ENCODE data around the gene ATP2B2. TPM values are rescaled to one million over a fixed set of nuclear protein-coding genes. Genes with fewer than 3 reads are reported as not detected.

The ATP2B2 gene
- polyA plus RNA-seq, 1 experiment, result not detected

DNA sequence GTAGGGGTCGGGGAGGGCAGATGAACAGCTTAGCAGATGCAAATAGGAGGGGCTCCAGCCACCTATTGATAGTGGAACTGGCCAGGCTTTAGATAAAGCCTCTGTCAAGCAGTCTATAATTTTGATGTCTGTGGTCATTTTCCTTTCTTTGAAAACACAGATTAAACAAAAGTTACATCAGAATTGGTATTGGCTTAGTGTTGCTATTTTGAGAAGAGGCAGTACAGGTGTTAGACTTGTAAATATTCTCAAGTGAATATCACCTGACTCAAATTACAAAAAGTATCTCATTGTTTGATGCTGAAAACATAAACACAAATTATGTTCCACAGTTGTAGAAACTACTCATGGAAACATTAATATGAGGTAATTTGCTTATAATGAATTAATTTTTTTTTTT, 230.8 kb downstream of the ATP2B2 start:
- POLR2A ChIA-PET, result no interaction called here
- TF ChIP-seq, protein P1, sequence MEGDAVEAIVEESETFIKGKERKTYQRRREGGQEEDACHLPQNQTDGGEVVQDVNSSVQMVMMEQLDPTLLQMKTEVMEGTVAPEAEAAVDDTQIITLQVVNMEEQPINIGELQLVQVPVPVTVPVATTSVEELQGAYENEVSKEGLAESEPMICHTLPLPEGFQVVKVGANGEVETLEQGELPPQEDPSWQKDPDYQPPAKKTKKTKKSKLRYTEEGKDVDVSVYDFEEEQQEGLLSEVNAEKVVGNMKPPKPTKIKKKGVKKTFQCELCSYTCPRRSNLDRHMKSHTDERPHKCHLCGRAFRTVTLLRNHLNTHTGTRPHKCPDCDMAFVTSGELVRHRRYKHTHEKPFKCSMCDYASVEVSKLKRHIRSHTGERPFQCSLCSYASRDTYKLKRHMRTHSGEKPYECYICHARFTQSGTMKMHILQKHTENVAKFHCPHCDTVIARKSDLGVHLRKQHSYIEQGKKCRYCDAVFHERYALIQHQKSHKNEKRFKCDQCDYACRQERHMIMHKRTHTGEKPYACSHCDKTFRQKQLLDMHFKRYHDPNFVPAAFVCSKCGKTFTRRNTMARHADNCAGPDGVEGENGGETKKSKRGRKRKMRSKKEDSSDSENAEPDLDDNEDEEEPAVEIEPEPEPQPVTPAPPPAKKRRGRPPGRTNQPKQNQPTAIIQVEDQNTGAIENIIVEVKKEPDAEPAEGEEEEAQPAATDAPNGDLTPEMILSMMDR (IDR thresholded peaks at IDR 0.05; ENCODE audit: insufficient read depth, low read depth, low read length), result no peak
- CTCF ChIA-PET, result interaction anchor here (0.9 to 2.0 kb wide), 3 partner anchors 9 to 13 kb away, joined by 4 to 7 read pairs (median 5); no protein-coding TSS in a partner anchor

More for the DNA sequence above, 230.8 kb downstream of the ATP2B2 start:
- DNase-seq (ENCODE audit: low read depth), result no peak
- Histone ChIP-seq H3K36me3 (ENCODE audit: control insufficient read depth, insufficient read depth, low read length) (peaks cover 19% of the 10 kb centered on the region), H3K4me3 (ENCODE audit: low read depth, low read length) (no peak overlapping the region), H3K27me3 (ENCODE audit: control insufficient read depth, insufficient read depth, low read length) (no peaks in the 10 kb centered on the region)

Small RNAs within 50 kb of the gene (small RNA-seq; reads per million reads assigned to genes)
- not detected for gene MIR378B (ENCODE audit: insufficient read length, low read depth, low replicate concordance)
- not detected for gene MIR885 (ENCODE audit: insufficient read length, low read depth, low replicate concordance)
- not detected for gene RF02126 (ENCODE audit: insufficient read length, low read depth, low replicate concordance)

Other genes starting within 250 kb of the ATP2B2 start
- gene GHRL, start 212.6 kb downstream of the ATP2B2 start, polyA plus RNA-seq (2011; rRNA removed), result not detected in 2 replicates
- 212 and 323 TPM in 2 replicates for gene SEC13, start 184.5 kb downstream of the ATP2B2 start, polyA plus RNA-seq (2011; rRNA removed)

Measured in BJ (cell line).